GM18505 (cell line): ENCODE results near the gene DNAJC11.
"Not testable (repeated sequence)": the region's sequence is repeated elsewhere in the genome, so short reads cannot be mapped to it uniquely, and the experiment has no call there.

Experiments
- ATAC-seq: cut with Tn5 transposase; IDR thresholded peaks from one replicate; pipeline ENCODE4 v1.9.1; 2021; ENCODE audit not compliant: unreplicated experiment
- POLR2A ChIP-seq: IDR thresholded peaks from 4 replicates; pipeline ENCODE4 v1.6.1; 2011; ENCODE audit warnings: borderline replicate concordance; ENCODE audit not compliant: insufficient read depth, insufficient read length; ENCODE audit errors: extremely low read depth

The DNAJC11 gene

GRCh38 chr1:6724517-6725141 is 23.0 kb upstream of the DNAJC11 start:
- no peak for TF ChIP-seq POLR2A
- no peak for ATAC-seq

GRCh38 chr1:6723621-6724428 is 22.2 kb upstream of the DNAJC11 start:
- ATAC-seq: no peak
- TF ChIP-seq POLR2A: no peak

GRCh38 chr1:6711174-6711573 is 9.6 kb upstream of the DNAJC11 start:
- TF ChIP-seq POLR2A: no peak
- no peak for ATAC-seq

- ATAC-seq: no peak
- no peak for TF ChIP-seq POLR2A
Measured at GRCh38 chr1:6704746-6705145, 3.1 kb upstream of the DNAJC11 start.

GRCh38 chr1:6703016-6703415 is 1.4 kb upstream of the DNAJC11 start:
- TF ChIP-seq POLR2A: no peak

GRCh38 chr1:6700853-6701436 is 671 bp downstream of the DNAJC11 start:
- ATAC-seq: no peak
- no peak for TF ChIP-seq POLR2A

More at GRCh38 chr1:6703016-6703415, 1.4 kb upstream of the DNAJC11 start:
- ATAC-seq: no peak

- not testable (repeated sequence) for ATAC-seq
Measured at GRCh38 chr1:6699915-6700314, 1.7 kb downstream of the DNAJC11 start.

GRCh38 chr1:6695868-6696267 is 5.7 kb downstream of the DNAJC11 start:
- TF ChIP-seq POLR2A: no peak
- ATAC-seq: no peak

GRCh38 chr1:6694121-6694713 is 7.4 kb downstream of the DNAJC11 start:
- no peak for TF ChIP-seq POLR2A

GRCh38 chr1:6692956-6693355 is 8.7 kb downstream of the DNAJC11 start:
- TF ChIP-seq POLR2A: no peak
- ATAC-seq: no peak

More at GRCh38 chr1:6694121-6694713, 7.4 kb downstream of the DNAJC11 start:
- ATAC-seq: no peak

GRCh38 chr1:6691507-6691906 is 10.1 kb downstream of the DNAJC11 start:
- no peak for TF ChIP-seq POLR2A
- ATAC-seq: no peak

- ATAC-seq: no peak
- TF ChIP-seq POLR2A: no peak
Measured at GRCh38 chr1:6690186-6690585, 11.4 kb downstream of the DNAJC11 start.

- no peak for TF ChIP-seq POLR2A
- ATAC-seq: no peak
Measured at GRCh38 chr1:6688757-6689156, 12.9 kb downstream of the DNAJC11 start.
